ENCODE data around the gene CCDC50. TPM values are rescaled to one million over a fixed set of nuclear protein-coding genes. Genes with fewer than 3 reads are reported as not detected.

The CCDC50 gene
- total RNA-seq, 1 donor from 2014 or later, result 55.2 TPM

- ATAC-seq (peak; percentile 34), DNase-seq (no peak)
- intact Hi-C loops (cut with micrococcal nuclease), result no loop called here
Measured at GRCh38 chr3:191342411-191342810, 13.2 kb downstream of the CCDC50 start.

- ATAC-seq (no peak), DNase-seq (no peak)
- intact Hi-C loops (cut with micrococcal nuclease), result no loop called here
Measured at GRCh38 chr3:191343115-191343514, 13.9 kb downstream of the CCDC50 start.

GRCh38 chr3:191343913-191344312, 14.7 kb downstream of the CCDC50 start:
- intact Hi-C loops (cut with micrococcal nuclease), result no loop called here
- ATAC-seq (no peak), DNase-seq (no peak)

GRCh38 chr3:191345334-191345733, 16.1 kb downstream of the CCDC50 start:
- intact Hi-C loops (cut with micrococcal nuclease), result no loop called here
- no peak for ATAC-seq
- DNase-seq, result no peak

- no peak for ATAC-seq
- intact Hi-C loops (cut with micrococcal nuclease), result no loop called here
- no peak for DNase-seq
Measured at GRCh38 chr3:191347228-191347627, 18.0 kb downstream of the CCDC50 start.

GRCh38 chr3:191348098-191348497, 18.9 kb downstream of the CCDC50 start:
- ATAC-seq (no peak), DNase-seq (no peak)
- intact Hi-C loops (cut with micrococcal nuclease), result no loop called here

- intact Hi-C loops (cut with micrococcal nuclease), result no loop called here
- no peak for DNase-seq
- no peak for ATAC-seq
Measured at GRCh38 chr3:191350396-191351090, 21.3 kb downstream of the CCDC50 start.

GRCh38 chr3:191352014-191352413, 22.8 kb downstream of the CCDC50 start:
- DNase-seq, result no peak
- intact Hi-C loops (cut with micrococcal nuclease), result no loop called here
- no peak for ATAC-seq

- intact Hi-C loops (cut with micrococcal nuclease), result no loop called here
- DNase-seq, result no peak
- ATAC-seq, result no peak
Measured at GRCh38 chr3:191353022-191353777, 24.0 kb downstream of the CCDC50 start.

GRCh38 chr3:191355406-191355805, 26.2 kb downstream of the CCDC50 start:
- intact Hi-C loops (cut with micrococcal nuclease), result no loop called here
- ATAC-seq (no peak), DNase-seq (no peak)

- peak; percentile 43 for DNase-seq
- ATAC-seq, result peak; percentile 86
Measured at GRCh38 chr3:191356631-191357439, 27.6 kb downstream of the CCDC50 start.

GRCh38 chr3:191357909-191358308, 28.7 kb downstream of the CCDC50 start:
- peak; percentile 18 for DNase-seq
- ATAC-seq, result no peak
- intact Hi-C loops (cut with micrococcal nuclease), result no loop called here

More at GRCh38 chr3:191356631-191357439, 27.6 kb downstream of the CCDC50 start:
- intact Hi-C loops (cut with micrococcal nuclease), result no loop called here

GRCh38 chr3:191358929-191359328, 29.7 kb downstream of the CCDC50 start:
- ATAC-seq (no peak), DNase-seq (no peak)
- intact Hi-C loops (cut with micrococcal nuclease), result no loop called here

GRCh38 chr3:191360620-191361019, 31.4 kb downstream of the CCDC50 start:
- intact Hi-C loops (cut with micrococcal nuclease), result no loop called here
- ATAC-seq (no peak), DNase-seq (no peak)

GRCh38 chr3:191361456-191361855, 32.3 kb downstream of the CCDC50 start:
- intact Hi-C loops (cut with micrococcal nuclease), result no loop called here
- DNase-seq (no peak), ATAC-seq (no peak)

GRCh38 chr3:191362037-191362436, 32.8 kb downstream of the CCDC50 start:
- intact Hi-C loops (cut with micrococcal nuclease), result no loop called here
- no peak for ATAC-seq
- no peak for DNase-seq

GRCh38 chr3:191362524-191363090, 33.4 kb downstream of the CCDC50 start:
- DNase-seq (no peak), ATAC-seq (no peak)
- intact Hi-C loops (cut with micrococcal nuclease), result no loop called here

- DNase-seq, result no peak
- intact Hi-C loops (cut with micrococcal nuclease), result no loop called here
- no peak for ATAC-seq
Measured at GRCh38 chr3:191363221-191363620, 34.0 kb downstream of the CCDC50 start.

GRCh38 chr3:191366675-191367074, 37.5 kb downstream of the CCDC50 start:
- ATAC-seq (peak; percentile 57), DNase-seq (no peak)
- intact Hi-C loops (cut with micrococcal nuclease), result no loop called here
